Measurements from ENCODE around the gene SORCS1.

GRCh38 chr10:106967452-106967851 lies 197.1 kb downstream of the SORCS1 start:
- TF ChIP-seq CTCF (IDR thresholded peaks at IDR 0.05) = no peak
- TF ChIP-seq POLR2A (IDR thresholded peaks at IDR 0.05) = no peak

All from thyroid gland (tissue), 4 donors.